Measurements from ENCODE around the gene AHI1. TPM values are rescaled to one million over a fixed set of nuclear protein-coding genes. Genes with fewer than 3 reads are reported as not detected.

The AHI1 gene
- total and polyA plus RNA-seq, 2 of the 13 experiments (the other 11 are each of a cell fraction or from before 2014, with no cell fraction given) = 7.2 to 18.6 TPM

DNA sequence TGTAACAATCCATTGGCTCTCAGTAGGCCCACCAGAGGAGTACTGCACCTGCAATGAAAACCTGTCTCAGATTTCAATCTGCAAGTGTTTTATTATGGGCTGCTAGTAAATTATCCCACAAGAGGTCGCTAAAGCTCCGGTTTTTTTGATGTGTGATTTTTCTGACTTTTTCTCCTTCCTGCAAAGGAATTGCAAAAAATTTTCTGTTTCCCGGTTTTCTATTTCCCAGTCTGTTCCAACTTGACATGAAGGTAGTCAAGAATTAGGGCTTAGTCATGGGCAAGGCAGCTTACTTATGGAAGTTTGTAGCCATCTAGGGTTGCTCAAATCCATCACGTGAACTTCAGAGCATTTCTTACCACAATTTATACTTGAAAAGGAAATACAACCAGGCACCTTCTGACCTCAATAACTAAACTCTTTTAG is 38.5 kb upstream of the AHI1 start:
- Histone ChIP-seq H3K9me3 (ENCODE audit: low read length) (no peaks in the 10 kb centered on the region), H2AFZ (ENCODE audit: low read length) (no peak overlapping the region), H3K36me3 (replicated peaks in 1 of 2; ENCODE audit: control insufficient read depth in 1 of 2, insufficient read depth in 2 of 2, low read length in 2 of 2) (no peaks in the 10 kb centered on the region), H3K4me2 (ENCODE audit: low read depth, low read length) (no peak overlapping the region), H3K27ac (ENCODE audit: extremely low read length, insufficient read depth, low read length) (no peak overlapping the region), H4K20me1 (ENCODE audit: insufficient read depth, low read length) (no peaks in the 10 kb centered on the region), H3K27me3 (ENCODE audit: control insufficient read depth in 1 of 2, insufficient read depth in 2 of 2, low read length in 2 of 2) (no peaks in the 10 kb centered on the region; a peak in 1 of 5 replicates), H3K79me2 (ENCODE audit: insufficient read depth, low read length) (no peaks in the 10 kb centered on the region), H3K4me3 (replicated peaks in 1 of 3; ENCODE audit: insufficient read depth in 1 of 3, low read depth in 2 of 3, low read length in 3 of 3) (no peak overlapping the region), H3K4me1 (ENCODE audit: insufficient read depth, low read length) (no peaks in the 10 kb centered on the region), H3K9ac (ENCODE audit: insufficient read depth, low read depth, low read length) (no peak overlapping the region)
- TF ChIP-seq RAD21 (CRISPR knock-in tag; IDR thresholded peaks at IDR 0.05) = peak; percentile 52; the same call in 1 of the 2 replicates
- no peak for TF ChIP-seq MBD4 (IDR thresholded peaks at IDR 0.05; ENCODE audit: borderline replicate concordance, low read length)
- TF ChIP-seq, protein P1, sequence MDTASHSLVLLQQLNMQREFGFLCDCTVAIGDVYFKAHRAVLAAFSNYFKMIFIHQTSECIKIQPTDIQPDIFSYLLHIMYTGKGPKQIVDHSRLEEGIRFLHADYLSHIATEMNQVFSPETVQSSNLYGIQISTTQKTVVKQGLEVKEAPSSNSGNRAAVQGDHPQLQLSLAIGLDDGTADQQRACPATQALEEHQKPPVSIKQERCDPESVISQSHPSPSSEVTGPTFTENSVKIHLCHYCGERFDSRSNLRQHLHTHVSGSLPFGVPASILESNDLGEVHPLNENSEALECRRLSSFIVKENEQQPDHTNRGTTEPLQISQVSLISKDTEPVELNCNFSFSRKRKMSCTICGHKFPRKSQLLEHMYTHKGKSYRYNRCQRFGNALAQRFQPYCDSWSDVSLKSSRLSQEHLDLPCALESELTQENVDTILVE (CRISPR knock-in tag; IDR thresholded peaks at IDR 0.05) = no peak
- TF ChIP-seq, protein P2, sequence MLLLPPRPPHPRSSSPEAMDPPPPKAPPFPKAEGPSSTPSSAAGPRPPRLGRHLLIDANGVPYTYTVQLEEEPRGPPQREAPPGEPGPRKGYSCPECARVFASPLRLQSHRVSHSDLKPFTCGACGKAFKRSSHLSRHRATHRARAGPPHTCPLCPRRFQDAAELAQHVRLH (CRISPR knock-in tag; IDR thresholded peaks at IDR 0.05; ENCODE audit: borderline replicate concordance, low read depth) = 0 out of 2 replicates have a peak, but pooled peaks have one; percentile 25
- TF ChIP-seq SMC3 (IDR thresholded peaks at IDR 0.05; ENCODE audit: low read length) = peak; percentile 86
- TF ChIP-seq STAG1 (CRISPR knock-in tag; IDR thresholded peaks at IDR 0.05) = peak; percentile 76
- TF ChIP-seq, protein P3, sequence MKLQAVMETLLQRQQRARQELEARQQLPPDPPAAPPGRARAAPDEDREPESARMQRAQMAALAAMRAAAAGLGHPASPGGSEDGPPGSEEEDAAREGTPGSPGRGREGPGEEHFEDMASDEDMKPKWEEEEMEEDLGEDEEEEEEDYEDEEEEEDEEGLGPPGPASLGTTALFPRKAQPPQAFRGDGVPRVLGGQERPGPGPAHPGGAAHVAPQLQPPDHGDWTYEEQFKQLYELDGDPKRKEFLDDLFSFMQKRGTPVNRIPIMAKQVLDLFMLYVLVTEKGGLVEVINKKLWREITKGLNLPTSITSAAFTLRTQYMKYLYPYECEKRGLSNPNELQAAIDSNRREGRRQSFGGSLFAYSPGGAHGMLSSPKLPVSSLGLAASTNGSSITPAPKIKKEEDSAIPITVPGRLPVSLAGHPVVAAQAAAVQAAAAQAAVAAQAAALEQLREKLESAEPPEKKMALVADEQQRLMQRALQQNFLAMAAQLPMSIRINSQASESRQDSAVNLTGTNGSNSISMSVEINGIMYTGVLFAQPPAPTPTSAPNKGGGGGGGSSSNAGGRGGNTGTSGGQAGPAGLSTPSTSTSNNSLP (IDR thresholded peaks at IDR 0.05; ENCODE audit: low read depth, low read length) = peak; percentile 78; the same call in 1 of the 2 replicates
- TF ChIP-seq ZSCAN9 (CRISPR knock-in tag; IDR thresholded peaks at IDR 0.05; ENCODE audit: borderline replicate concordance) = 0 out of 2 replicates have a peak, but pooled peaks have one; percentile 21
- TF ChIP-seq, protein P4, sequence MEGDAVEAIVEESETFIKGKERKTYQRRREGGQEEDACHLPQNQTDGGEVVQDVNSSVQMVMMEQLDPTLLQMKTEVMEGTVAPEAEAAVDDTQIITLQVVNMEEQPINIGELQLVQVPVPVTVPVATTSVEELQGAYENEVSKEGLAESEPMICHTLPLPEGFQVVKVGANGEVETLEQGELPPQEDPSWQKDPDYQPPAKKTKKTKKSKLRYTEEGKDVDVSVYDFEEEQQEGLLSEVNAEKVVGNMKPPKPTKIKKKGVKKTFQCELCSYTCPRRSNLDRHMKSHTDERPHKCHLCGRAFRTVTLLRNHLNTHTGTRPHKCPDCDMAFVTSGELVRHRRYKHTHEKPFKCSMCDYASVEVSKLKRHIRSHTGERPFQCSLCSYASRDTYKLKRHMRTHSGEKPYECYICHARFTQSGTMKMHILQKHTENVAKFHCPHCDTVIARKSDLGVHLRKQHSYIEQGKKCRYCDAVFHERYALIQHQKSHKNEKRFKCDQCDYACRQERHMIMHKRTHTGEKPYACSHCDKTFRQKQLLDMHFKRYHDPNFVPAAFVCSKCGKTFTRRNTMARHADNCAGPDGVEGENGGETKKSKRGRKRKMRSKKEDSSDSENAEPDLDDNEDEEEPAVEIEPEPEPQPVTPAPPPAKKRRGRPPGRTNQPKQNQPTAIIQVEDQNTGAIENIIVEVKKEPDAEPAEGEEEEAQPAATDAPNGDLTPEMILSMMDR (CRISPR knock-in tag; IDR thresholded peaks at IDR 0.05) = peak; percentile 65
- ATAC-seq = peak; percentile 71
- ChIA-PET POLR2A (interaction anchor here (1.0 to 1.2 kb wide), 2 partner anchors 691 to 754 kb away, joined by 3 to 5 read pairs; partner anchors contain the start of gene BCLAF1), CTCF (ENCODE audit: low intra/inter-chr PET ratio, low total read pairs) (interaction anchor here (1.3 to 2.8 kb wide), 5 partner anchors 30 to 781 kb away, joined by 3 to 16 read pairs (median 6); no protein-coding TSS in a partner anchor)
- intact Hi-C loops (cut with micrococcal nuclease; ENCODE audit: unreplicated experiment) = loop anchor here (1.0 to 2.0 kb wide), 5 partner anchors 84 to 781 kb away; no protein-coding TSS in a partner anchor
- 6% methylated on average over 4 of the region's 4 CpGs for WGBS (ENCODE audit: low lambda C conversion rate)
- FAIRE-seq = peak; percentile 23
- in situ Hi-C loops (cut with HindIII; ENCODE audit: extremely low pct_ligation_motif_present, low pct_unique_long_range_greater_than_20kb) = loop anchor here (5.0 to 25.0 kb wide), 4 partner anchors 219 to 776 kb away; no protein-coding TSS in a partner anchor
- DNase-seq (ENCODE audit: low spot score) = peak; percentile 40
- BruUV-seq (replicated peaks) = no TSS peak
